Breast epithelium (tissue), 4 donors: ENCODE measurements around the gene DTWD1. TPM values are rescaled to one million over a fixed set of nuclear protein-coding genes. Genes with fewer than 3 reads are reported as not detected.

Experiments used
- DNase-seq, 2 donors: peaks; one replicate each; pipeline ENCODE4 v3.0.0-alpha.2; 2019; ENCODE audit warnings: low spot score in 2 of 2
- H3K27ac ChIP-seq, 2 donors: fragments of 200-600 bp; sonication (generic) in 1 of 2; one replicate each; pipeline ENCODE4 v1.5.1; 2016 to 2019; ENCODE audit warnings: mild to moderate bottlenecking in 1 of 2
- H3K27me3 ChIP-seq, 2 donors: fragments of 200-600 bp; sonication (generic) in 1 of 2; one replicate each; pipeline versions ENCODE4 v1.5.1 to v1.6.0; 2017 to 2019; ENCODE audit warnings: control low read depth in 1 of 2, mild to moderate bottlenecking in 1 of 2
- H3K36me3 ChIP-seq: fragments of 200-600 bp; one replicate; pipeline ENCODE4 v1.5.1; 2019
- H3K4me1 ChIP-seq, 2 donors: fragments of 200-600 bp; sonication (generic); one replicate each; pipeline ENCODE4 v1.5.1; 2016 to 2019; ENCODE audit warnings: control low read depth in 1 of 2
- H3K4me3 ChIP-seq, 3 donors: fragments of 200-600 bp; sonication (generic); 1 replicate in 2 of 3; 2 replicates in 1 of 3; pipeline ENCODE4 v1.5.1; 2016 to 2019; ENCODE audit warnings: mild to moderate bottlenecking in 3 of 3, moderate library complexity in 2 of 3
- H3K9me3 ChIP-seq, 2 donors: fragments of 200-600 bp; sonication (generic) in 1 of 2; one replicate each; pipeline ENCODE4 v1.5.1; 2016 to 2019; ENCODE audit warnings: control low read depth in 1 of 2
- POLR2A ChIP-seq: fragments of 450-650 bp; IDR thresholded peaks from one replicate; pipeline ENCODE4 v1.6.1; 2016; ENCODE audit warnings: antibody characterized with exemption, mild to moderate bottlenecking, moderate library complexity
- POLR2AphosphoS5 ChIP-seq, 3 donors: sonication (generic); formaldehyde crosslinking; IDR thresholded peaks; one replicate each; pipeline ENCODE4 v1.6.1; 2017; ENCODE audit warnings: antibody characterized with exemption in 3 of 3
- intact Hi-C: fragments of 100-400 bp; cut with DNase I; formaldehyde crosslinking; loops from one replicate; pipeline ENCODE4 v1.15.1; 2023; ENCODE audit warnings: low total_unique reads
- total RNA-seq, 3 donors: library from RNA; depleted of rRNA; stranded (reverse); fragments of >200 nt; gene quantifications; one replicate each; pipeline ENCODE4 v1.1.0, GENCODE V29; 2016
- TF ChIP-seq, protein P1 (sequence below), 3 donors: fragments of 450-650 bp; IDR thresholded peaks; one replicate each; pipeline ENCODE4 v1.5.1; 2016 to 2017; ENCODE audit warnings: antibody characterized with exemption in 3 of 3, mild to moderate bottlenecking in 3 of 3, moderate library complexity in 3 of 3

The DTWD1 gene
- total RNA-seq, 3 donors from 2014 or later = 21.6 to 35.4 (median 33.8) TPM

DNA sequence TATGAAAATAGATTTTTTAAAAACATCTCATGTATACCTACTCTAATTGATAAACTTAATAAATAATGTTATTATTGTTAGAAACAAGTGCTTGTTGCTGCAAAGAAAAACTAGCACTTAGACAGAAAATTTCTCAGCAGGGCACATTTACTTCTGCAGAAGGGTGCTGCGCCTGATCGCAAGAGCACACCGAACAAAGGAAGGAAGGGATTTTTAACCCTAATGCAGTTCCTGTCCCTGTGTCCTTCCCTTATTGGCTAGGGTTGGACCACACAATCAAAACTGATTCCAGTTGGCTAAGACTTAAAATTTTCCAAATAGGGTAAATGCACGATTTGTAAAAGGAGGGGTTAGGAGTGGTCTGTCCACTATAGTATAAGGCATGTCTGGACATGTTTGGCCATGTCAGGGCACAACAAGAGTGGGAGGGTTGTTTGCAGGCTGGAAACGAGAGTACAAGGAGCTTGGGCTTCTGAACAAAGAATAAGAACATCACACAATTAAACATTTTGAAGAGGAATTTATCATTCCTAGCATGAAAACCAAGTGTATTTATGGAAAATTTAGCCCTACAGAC, 4.7 kb downstream of the DTWD1 start:
- intact Hi-C loops = loop anchor here (5.0 kb wide), 1 partner anchor 573 kb away; no protein-coding TSS in a partner anchor
- peaks cover 0 to 6% of the 10 kb centered on the region in 2 donors for H3K9me3 ChIP-seq
- H3K36me3 ChIP-seq = no peaks in the 10 kb centered on the region
- H3K27me3 ChIP-seq = no peaks in the 10 kb centered on the region
- no peak for DNase-seq
- no peak overlapping the region for H3K4me3 ChIP-seq
- peaks cover 0 to 12% of the 10 kb centered on the region in 2 donors for H3K4me1 ChIP-seq
- TF ChIP-seq, protein P1, sequence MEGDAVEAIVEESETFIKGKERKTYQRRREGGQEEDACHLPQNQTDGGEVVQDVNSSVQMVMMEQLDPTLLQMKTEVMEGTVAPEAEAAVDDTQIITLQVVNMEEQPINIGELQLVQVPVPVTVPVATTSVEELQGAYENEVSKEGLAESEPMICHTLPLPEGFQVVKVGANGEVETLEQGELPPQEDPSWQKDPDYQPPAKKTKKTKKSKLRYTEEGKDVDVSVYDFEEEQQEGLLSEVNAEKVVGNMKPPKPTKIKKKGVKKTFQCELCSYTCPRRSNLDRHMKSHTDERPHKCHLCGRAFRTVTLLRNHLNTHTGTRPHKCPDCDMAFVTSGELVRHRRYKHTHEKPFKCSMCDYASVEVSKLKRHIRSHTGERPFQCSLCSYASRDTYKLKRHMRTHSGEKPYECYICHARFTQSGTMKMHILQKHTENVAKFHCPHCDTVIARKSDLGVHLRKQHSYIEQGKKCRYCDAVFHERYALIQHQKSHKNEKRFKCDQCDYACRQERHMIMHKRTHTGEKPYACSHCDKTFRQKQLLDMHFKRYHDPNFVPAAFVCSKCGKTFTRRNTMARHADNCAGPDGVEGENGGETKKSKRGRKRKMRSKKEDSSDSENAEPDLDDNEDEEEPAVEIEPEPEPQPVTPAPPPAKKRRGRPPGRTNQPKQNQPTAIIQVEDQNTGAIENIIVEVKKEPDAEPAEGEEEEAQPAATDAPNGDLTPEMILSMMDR (IDR thresholded peaks at IDR 0.05) = no peak
- TF ChIP-seq POLR2AphosphoS5 (IDR thresholded peaks at IDR 0.05) = no peak
- no peak for TF ChIP-seq POLR2A
- no peak overlapping the region for H3K27ac ChIP-seq

- intact Hi-C loops = loop anchor here (5.0 kb wide), 1 partner anchor 575 kb away; no protein-coding TSS in a partner anchor
- no peaks in the 10 kb centered on the region for H3K36me3 ChIP-seq
- DNase-seq = no peak
Measured at GRCh38 chr15:49627407-49627877, 6.6 kb downstream of the DTWD1 start.

GRCh38 chr15:49628379-49628778, 7.5 kb downstream of the DTWD1 start:
- intact Hi-C loops = loop anchor here (5.0 kb wide), 1 partner anchor 576 kb away; no protein-coding TSS in a partner anchor
- H3K36me3 ChIP-seq = no peaks in the 10 kb centered on the region
- peaks cover 0 to 6% of the 10 kb centered on the region in 2 donors for H3K9me3 ChIP-seq
- H3K27ac ChIP-seq = no peak overlapping the region
- no peak overlapping the region for H3K4me3 ChIP-seq
- H3K4me1 ChIP-seq = no peaks in the 10 kb centered on the region
- H3K27me3 ChIP-seq = no peaks in the 10 kb centered on the region
- TF ChIP-seq POLR2A = no peak
- TF ChIP-seq, protein P1 (IDR thresholded peaks at IDR 0.05) = no peak
- DNase-seq = no peak

More at GRCh38 chr15:49627407-49627877, 6.6 kb downstream of the DTWD1 start:
- Histone ChIP-seq H3K9me3 (peaks cover 0 to 6% of the 10 kb centered on the region in 2 donors), H3K4me3 (no peak overlapping the region), H3K4me1 (peaks cover 0 to 8% of the 10 kb centered on the region in 2 donors), H3K27me3 (no peaks in the 10 kb centered on the region), H3K27ac (no peak overlapping the region)
- TF ChIP-seq POLR2A (no peak), POLR2AphosphoS5 (IDR thresholded peaks at IDR 0.05) (no peak)
- TF ChIP-seq, protein P1 (IDR thresholded peaks at IDR 0.05) = no peak

- Histone ChIP-seq H3K4me3 (no peak overlapping the region), H3K36me3 (no peaks in the 10 kb centered on the region), H3K4me1 (no peaks in the 10 kb centered on the region), H3K27ac (peak overlapping the region in 1 of 2 donors; percentile 31), H3K9me3 (no peaks in the 10 kb centered on the region), H3K27me3 (no peaks in the 10 kb centered on the region)
- DNase-seq = no peak
- TF ChIP-seq, protein P1 (IDR thresholded peaks at IDR 0.05) = no peak
- TF ChIP-seq POLR2AphosphoS5 (IDR thresholded peaks at IDR 0.05) (no peak), POLR2A (no peak)
- intact Hi-C loops = no loop called here
Measured at GRCh38 chr15:49637857-49638256, 17.0 kb downstream of the DTWD1 start.

DNA sequence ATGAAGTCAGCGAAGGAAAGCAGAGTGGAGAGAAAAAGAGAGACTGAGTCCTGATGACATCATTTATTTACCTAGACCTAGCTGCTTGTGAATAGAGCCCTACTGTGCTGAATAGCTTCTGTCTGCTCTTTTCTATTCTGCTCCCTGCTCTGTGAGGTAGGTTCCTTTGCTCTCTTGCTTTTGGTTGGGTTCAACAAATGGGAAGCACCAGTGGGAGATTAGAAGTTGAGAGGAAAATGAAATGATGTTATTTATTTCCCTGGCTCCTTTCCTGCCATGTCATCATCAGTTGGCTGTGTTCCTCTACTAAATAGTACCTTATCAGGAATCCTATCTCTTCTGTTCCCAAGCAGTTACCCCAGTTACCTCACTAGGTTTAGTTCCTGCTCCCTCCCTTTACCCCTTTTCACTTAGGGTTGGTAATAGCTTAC, 23.5 kb downstream of the DTWD1 start:
- no peaks in the 10 kb centered on the region for H3K27me3 ChIP-seq
- H3K4me3 ChIP-seq = no peak overlapping the region
- H3K27ac ChIP-seq = peak overlapping the region; percentile 5 to 63
- no peaks in the 10 kb centered on the region for H3K36me3 ChIP-seq
- no peak for DNase-seq
- no peaks in the 10 kb centered on the region for H3K9me3 ChIP-seq
- intact Hi-C loops = no loop called here
- no peaks in the 10 kb centered on the region for H3K4me1 ChIP-seq
- no peak for TF ChIP-seq POLR2AphosphoS5 (IDR thresholded peaks at IDR 0.05)
- TF ChIP-seq, protein P1 (IDR thresholded peaks at IDR 0.05) = no peak
- TF ChIP-seq POLR2A = no peak
